Esophagus muscularis mucosa (tissue), 3 donors: ENCODE measurements around the gene TRAF3.

ENCODE experiments used
- CTCF ChIP-seq, 3 experiments: fragments of 200-600 bp in 2 of 3; fragments of 450-650 bp in 1 of 3; sonication (generic) in 2 of 3; IDR thresholded peaks; one replicate each; pipeline ENCODE4 v1.5.1; 2017 to 2019; ENCODE audit warnings: antibody characterized with exemption in 3 of 3, mild to moderate bottlenecking in 2 of 3, moderate library complexity in 1 of 3
- EP300 ChIP-seq: sonication (generic); formaldehyde crosslinking; IDR thresholded peaks from one replicate; pipeline ENCODE4 v1.6.1; 2017; ENCODE audit warnings: antibody characterized with exemption

DNA sequence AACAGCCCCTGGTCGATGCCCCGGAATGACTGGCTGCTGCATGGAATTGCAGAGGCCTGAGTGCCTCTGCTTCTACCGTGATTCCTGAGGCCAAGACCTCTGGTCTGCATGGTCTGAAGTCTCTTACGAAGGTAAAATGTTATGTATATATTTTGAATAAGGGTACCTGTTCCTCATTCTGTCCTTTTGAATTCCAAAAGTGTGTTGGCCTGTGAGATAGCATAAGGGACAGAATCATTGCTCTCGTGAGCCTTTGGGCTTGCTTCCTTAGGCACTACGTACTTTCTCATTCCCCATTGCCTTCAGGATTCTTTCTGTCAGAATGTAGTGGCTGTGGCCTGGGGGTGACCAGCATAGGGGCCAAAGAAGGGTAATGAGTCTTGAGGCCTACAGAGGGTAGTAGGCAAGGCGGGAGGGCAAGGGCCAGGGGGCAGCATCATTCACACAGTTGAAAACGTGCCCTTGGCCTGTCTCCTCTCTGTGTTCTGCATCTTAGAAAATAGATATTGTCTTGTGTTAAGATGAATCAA, 19.5 kb downstream of the TRAF3 start:
- TF ChIP-seq EP300: no peak
- TF ChIP-seq CTCF (IDR thresholded peaks at IDR 0.05): no peak
